Subcutaneous abdominal adipose tissue (tissue), 5 donors: ENCODE results near the gene UBE2D4.
"Not testable (repeated sequence)": the region's sequence is repeated elsewhere in the genome, so short reads cannot be mapped to it uniquely, and the experiment has no call there.

ENCODE experiments used
- H3K27ac ChIP-seq: one replicate; pipeline ENCODE4 v1.7.0; 2013; ENCODE audit warnings: low read depth, mild to moderate bottlenecking, inconsistent platforms, low read length, moderate library complexity
- H3K27me3 ChIP-seq, 5 donors: one replicate each; pipeline ENCODE4 v1.7.0; 2013; ENCODE audit warnings: low read length in 5 of 5, inconsistent platforms in 1 of 5; ENCODE audit not compliant: control insufficient read depth in 5 of 5, insufficient read depth in 4 of 5
- H3K36me3 ChIP-seq, 5 donors: one replicate each; pipeline ENCODE4 v1.7.0; 2013; ENCODE audit warnings: low read length in 5 of 5; ENCODE audit not compliant: control insufficient read depth in 5 of 5, insufficient read depth in 5 of 5
- H3K4me1 ChIP-seq, 5 donors: one replicate each; pipeline ENCODE4 v1.7.0; 2013; ENCODE audit warnings: low read length in 5 of 5, mild to moderate bottlenecking in 3 of 5, moderate library complexity in 1 of 5; ENCODE audit not compliant: control insufficient read depth in 5 of 5, insufficient read depth in 5 of 5
- H3K4me3 ChIP-seq, 5 donors: one replicate each; pipeline ENCODE4 v1.7.0; 2013; ENCODE audit warnings: low read length in 5 of 5, low read depth in 1 of 5
- H3K9ac ChIP-seq, 5 donors: one replicate each; pipeline ENCODE4 v1.7.0; 2013; ENCODE audit warnings: low read length in 5 of 5, mild to moderate bottlenecking in 4 of 5, moderate library complexity in 3 of 5
- H3K9me3 ChIP-seq, 5 donors: one replicate each; pipeline ENCODE4 v1.7.0; 2013; ENCODE audit warnings: low read length in 5 of 5; ENCODE audit not compliant: control insufficient read depth in 5 of 5
- donor health status: healthy.
- donor health status: healthy.
- donor health status: healthy.
- donor health status: healthy.
- donor health status: healthy.

The UBE2D4 gene

DNA sequence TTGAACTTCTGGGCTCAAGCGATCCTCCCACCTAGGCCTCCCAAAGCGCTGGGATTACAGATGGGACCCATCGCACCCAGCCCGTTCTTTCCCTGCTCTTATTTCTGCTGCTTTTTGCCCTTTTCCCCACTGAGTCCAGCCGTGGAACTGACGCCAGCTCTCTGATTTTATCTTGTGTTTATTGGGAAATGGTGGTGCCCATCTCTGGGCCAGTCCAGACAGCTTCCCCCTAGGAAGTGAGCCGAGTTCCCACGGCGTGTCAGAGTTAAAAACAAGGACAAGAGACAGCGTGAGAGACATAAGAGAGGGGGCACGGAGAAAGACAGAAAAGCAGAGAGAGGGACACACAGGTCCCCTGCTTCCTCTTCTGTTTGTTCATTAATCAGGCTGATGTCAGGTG is 51.9 kb downstream of the UBE2D4 start:
- not testable (repeated sequence) for H3K36me3 ChIP-seq, H3K9ac ChIP-seq, H3K4me1 ChIP-seq, H3K27me3 ChIP-seq, H3K27ac ChIP-seq, H3K9me3 ChIP-seq, H3K4me3 ChIP-seq

DNA sequence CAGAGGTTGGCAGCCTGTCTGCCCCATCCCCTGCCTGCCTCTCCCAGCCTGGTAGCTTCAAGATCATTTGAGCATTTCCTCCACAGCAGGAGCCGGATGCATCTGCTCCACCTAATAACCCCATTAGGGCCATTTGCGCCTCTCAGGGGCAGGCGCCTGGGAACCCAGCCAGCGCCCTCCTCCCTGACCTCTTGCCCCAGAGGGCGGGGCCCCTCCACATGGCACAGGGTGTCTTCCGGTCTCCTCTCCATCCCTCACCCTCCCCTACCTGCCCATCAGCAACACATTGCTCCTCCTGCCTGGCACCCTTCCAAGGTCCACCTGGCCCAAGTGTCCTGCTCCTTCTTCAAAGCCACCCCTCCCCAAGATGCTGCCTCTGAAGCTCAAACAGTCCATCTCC is 56.6 kb downstream of the UBE2D4 start:
- not testable (repeated sequence) for H3K9ac ChIP-seq, H3K27ac ChIP-seq, H3K4me3 ChIP-seq, H3K27me3 ChIP-seq, H3K36me3 ChIP-seq, H3K4me1 ChIP-seq, H3K9me3 ChIP-seq

DNA sequence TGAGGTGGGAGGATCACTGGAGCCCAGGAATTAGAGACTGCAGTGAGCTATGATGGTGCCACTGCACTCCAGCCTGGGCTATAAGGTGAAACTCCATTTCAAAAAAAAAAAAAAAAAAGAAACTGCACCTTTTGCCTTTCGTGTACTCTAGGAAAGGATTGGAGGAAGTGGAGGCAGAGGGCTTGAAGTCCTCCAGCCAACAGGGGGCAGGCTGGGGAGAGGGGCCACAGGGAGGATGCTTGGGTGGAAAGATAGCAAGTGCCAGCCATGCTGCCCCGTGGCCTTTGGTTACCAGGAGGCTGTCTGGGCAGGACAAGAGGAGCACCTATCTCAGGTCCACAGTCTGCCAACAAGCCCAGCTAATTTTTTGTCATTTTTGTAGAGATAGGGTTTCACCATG is 57.5 kb downstream of the UBE2D4 start:
- H3K4me1 ChIP-seq, H3K36me3 ChIP-seq, H3K9me3 ChIP-seq, H3K9ac ChIP-seq, H3K4me3 ChIP-seq, H3K27ac ChIP-seq, H3K27me3 ChIP-seq: not testable (repeated sequence)

DNA sequence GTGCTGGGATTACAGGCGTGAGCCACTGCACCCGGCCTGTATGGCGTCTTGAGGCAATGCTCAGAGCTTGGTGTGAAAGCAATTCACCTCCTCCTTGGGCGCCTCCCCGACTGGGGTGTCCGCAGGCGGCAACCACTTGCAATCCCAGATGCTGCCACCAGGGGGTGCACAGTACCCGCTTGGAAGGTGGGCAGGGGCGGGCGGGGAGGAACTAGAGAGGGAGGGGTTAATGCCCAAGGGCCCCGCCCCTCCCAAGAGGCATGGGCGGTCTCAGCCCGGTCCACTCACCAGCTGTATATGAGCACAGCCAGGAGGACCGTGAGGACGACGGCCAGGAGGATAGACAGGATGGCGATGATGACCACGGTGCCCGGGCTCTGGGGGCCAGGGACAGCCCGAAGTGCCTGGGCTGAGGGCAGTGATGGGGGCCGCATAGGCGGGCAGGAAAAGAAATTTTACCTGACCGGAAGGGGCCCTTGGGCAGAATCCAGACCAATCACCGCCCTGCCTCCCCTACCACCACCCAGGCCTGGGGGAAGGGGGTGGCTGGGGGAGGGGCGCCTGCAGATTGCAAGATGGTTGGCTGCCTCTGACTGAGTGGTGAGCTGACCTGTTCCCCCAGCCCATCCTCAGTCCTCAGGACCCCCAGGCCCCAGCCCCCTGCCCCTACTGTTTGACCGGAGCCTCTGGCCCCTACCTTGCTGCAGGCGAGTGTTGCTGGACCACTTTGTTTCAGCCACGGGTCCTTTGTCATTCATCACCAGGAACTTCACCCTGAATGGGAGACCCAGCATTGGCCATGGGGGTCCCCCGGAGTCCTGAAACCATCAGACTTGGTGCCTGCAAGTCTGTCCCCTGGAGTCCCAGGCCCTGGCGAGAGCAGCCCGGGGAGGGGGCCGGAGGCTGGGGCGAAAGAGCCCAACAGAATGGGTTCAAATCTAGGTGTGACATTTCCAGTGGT is 59.9 kb downstream of the UBE2D4 start:
- not testable (repeated sequence) for H3K36me3 ChIP-seq, H3K4me3 ChIP-seq, H3K9me3 ChIP-seq, H3K27ac ChIP-seq, H3K4me1 ChIP-seq, H3K9ac ChIP-seq, H3K27me3 ChIP-seq

DNA sequence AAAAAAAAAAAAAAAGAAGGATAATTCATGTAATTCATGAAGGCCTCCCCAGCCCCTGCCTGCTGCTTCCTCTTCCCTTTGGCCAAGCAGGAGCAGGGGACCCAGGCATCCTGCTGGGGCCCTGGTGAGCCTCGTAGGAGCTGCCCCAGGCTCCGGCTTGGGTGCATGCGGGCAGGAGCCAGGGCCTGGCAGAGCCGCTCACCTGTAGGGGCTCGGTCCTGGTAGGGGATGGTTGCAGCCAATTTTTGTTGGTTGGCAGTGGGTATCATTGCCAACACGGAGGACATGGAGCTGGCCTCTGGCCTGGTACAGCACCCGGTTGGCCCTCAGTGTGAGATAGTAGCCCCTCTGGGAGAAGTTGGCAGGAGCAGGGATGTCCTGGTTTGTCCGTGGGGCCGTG is 61.2 kb downstream of the UBE2D4 start:
- not testable (repeated sequence) for H3K9me3 ChIP-seq, H3K4me3 ChIP-seq, H3K9ac ChIP-seq, H3K27me3 ChIP-seq, H3K4me1 ChIP-seq, H3K36me3 ChIP-seq, H3K27ac ChIP-seq

DNA sequence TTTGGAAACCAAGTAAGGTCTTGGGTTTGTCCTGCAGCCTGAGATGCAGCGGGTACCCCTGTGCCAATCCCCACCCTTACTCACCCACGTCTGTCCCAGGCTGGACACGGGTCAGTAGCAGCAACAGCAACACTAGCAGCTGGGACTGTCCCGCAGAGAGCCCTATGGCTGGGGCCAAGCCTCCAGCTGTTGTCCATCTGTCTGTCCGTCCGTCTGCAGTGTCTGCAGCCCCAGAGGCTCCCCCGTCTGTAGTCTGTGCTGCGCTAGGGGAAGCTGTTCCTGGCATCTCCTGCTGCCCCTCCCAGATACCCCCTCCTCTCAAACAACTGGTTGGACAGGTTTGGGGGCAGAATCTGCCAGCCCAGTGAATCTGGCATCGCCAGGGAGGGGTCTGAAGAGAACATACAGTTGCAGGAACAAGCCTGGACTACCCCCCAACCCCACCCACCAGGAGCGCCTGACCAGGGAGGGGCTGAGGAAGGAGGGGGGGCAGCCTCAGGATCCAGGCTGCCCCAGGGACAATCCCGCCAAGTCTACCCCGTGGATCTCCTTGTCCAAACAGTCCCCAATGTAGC is 63.9 kb downstream of the UBE2D4 start:
- not testable (repeated sequence) for H3K4me3 ChIP-seq

DNA sequence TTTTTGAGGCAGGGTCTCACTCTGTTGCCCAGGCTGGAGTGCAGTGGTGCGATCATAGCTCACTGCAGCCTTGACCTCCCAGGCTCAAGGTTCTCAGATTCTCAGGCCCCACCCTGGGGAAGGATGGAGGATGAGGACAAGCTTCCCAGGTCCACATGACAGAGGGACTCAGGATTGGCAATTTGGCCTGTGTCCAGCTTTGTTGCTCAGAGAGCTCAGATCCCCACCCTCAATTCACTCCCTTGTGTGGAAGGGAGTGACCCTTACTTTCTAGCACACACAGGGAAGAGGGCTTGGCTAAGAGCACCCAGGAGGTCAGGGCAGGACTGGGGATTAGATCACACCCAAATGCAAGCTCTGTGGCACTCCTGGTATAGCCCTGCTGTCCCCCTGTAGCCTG is 64.6 kb downstream of the UBE2D4 start:
- H3K4me1 ChIP-seq, H3K27ac ChIP-seq, H3K9me3 ChIP-seq, H3K9ac ChIP-seq, H3K27me3 ChIP-seq, H3K4me3 ChIP-seq, H3K36me3 ChIP-seq: not testable (repeated sequence)

More for the DNA sequence above, 63.9 kb downstream of the UBE2D4 start:
- H3K36me3 ChIP-seq, H3K27me3 ChIP-seq, H3K9me3 ChIP-seq, H3K9ac ChIP-seq, H3K27ac ChIP-seq, H3K4me1 ChIP-seq: not testable (repeated sequence)

DNA sequence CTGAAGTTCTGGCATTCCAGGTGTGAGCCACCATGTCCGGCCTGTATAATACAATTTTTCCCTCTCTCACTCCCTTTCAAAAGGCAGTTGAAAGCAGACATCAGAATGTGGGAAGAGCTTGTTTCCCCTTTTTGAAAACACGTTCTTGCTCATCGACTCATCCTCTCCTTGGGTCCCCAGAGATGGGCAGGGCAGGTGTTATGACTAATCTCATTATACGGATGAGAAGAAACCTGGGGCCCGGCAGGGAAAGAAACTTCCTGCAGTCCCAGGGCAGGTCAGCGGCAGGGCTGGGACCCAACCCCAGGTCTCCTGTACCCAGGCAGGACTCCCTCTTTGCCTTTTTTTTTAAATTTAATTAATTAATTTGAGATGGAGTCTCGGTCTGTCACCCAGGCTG is 66.7 kb downstream of the UBE2D4 start:
- H3K27me3 ChIP-seq, H3K27ac ChIP-seq, H3K4me1 ChIP-seq, H3K4me3 ChIP-seq, H3K9me3 ChIP-seq, H3K9ac ChIP-seq, H3K36me3 ChIP-seq: not testable (repeated sequence)

DNA sequence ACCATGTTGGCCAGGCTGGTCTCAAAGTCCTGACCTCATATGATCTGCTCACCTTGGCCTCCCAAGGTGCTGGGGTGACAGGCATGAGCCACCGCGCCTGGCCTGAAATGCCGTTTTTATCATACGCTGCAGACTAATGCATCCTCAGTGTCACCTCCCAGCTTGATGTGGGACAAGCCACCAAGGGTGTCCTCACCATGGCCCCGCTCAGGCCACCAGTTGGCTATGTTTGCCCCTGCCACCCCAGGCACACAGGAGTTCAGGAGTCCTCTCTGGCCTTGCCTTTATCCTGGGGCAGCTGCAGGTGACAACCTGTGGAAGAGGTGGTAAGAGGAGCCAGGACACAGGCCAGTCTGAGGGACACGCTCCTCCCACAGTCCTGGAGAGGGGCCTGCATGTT is 68.4 kb downstream of the UBE2D4 start:
- H3K36me3 ChIP-seq, result not testable (repeated sequence)

DNA sequence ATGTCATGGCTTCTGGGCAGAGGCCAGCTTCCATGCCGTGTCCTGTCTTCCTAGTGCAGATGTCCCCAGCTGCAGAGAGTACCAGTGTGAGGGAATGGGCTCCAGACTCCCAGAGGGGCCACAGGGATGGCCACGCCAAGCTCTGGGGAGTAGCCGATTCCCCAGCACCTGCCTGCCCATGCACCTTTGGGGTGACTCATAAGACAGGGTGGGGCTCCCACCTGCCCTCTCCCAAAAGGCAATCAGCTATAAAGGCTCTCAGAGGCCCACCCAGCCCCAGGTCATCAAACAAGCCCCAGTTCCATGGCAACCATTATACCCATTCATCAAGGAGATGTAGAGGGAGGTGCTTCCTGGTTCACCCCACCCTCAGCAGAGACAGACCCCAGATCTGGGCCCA is 71.3 kb downstream of the UBE2D4 start, which contains the start of gene SPDYE1:
Gene SPDYE1 (plus strand): TSS at position 366 of the 400 bp plus-strand sequence. CDS start 2,053 bp downstream, outside the sequence.
- not testable (repeated sequence) for H3K36me3 ChIP-seq, H3K9ac ChIP-seq, H3K27me3 ChIP-seq, H3K4me1 ChIP-seq, H3K27ac ChIP-seq, H3K9me3 ChIP-seq, H3K4me3 ChIP-seq

More for the DNA sequence above, 68.4 kb downstream of the UBE2D4 start:
- not testable (repeated sequence) for H3K4me3 ChIP-seq, H3K27ac ChIP-seq, H3K9ac ChIP-seq, H3K4me1 ChIP-seq, H3K27me3 ChIP-seq, H3K9me3 ChIP-seq
